ENCODE data around the gene LENG9. TPM values are rescaled to one million over a fixed set of nuclear protein-coding genes. Genes with fewer than 3 reads are reported as not detected.

Gene LENG9
- total RNA-seq, 1 experiment from 2014 or later = 4.2 TPM

- POLR2A ChIA-PET (ENCODE audit: low non-redundant PET) = no interaction called here
- H3K9me3 ChIP-seq (ENCODE audit: low read depth, low read length, poor library complexity, severe bottlenecking) = no peaks in the 10 kb centered on the region
- no peaks in the 10 kb centered on the region for H3K36me3 ChIP-seq (ENCODE audit: insufficient read depth, low read length, poor library complexity, severe bottlenecking)
- H3K27me3 ChIP-seq (replicated peaks; ENCODE audit: insufficient read depth, low read depth, low read length, poor library complexity) = no peaks in the 10 kb centered on the region
- H3K27ac ChIP-seq (ENCODE audit: low read depth, low read length, poor library complexity, severe bottlenecking) = no peak overlapping the region
- CTCF ChIA-PET = interaction anchor here (0.7 kb wide), 1 partner anchor 12 kb away, joined by 8 read pairs; the partner anchor contains the start of gene LENG8
- BruUV-seq (replicated peaks) = no TSS peak
- no peak for TF ChIP-seq EZH2 (IDR thresholded peaks at IDR 0.05; ENCODE audit: borderline replicate concordance, low read depth, low read length, poor library complexity, severe bottlenecking)
- TF ChIP-seq CTCF (conservative IDR thresholded peaks at IDR 0.05; ENCODE audit: low read depth, low read length) = no peak
- DNase-seq (ENCODE audit: low spot score) = no peak
- peaks cover under 1% of the 10 kb centered on the region for H3K4me1 ChIP-seq (ENCODE audit: insufficient read depth, low read length, poor library complexity, severe bottlenecking)
- H3K4me3 ChIP-seq (ENCODE audit: low read depth, low read length, poor library complexity, severe bottlenecking) = no peak overlapping the region
- intact Hi-C loops (cut with micrococcal nuclease; ENCODE audit: unreplicated experiment) = no loop called here
Measured at GRCh38 chr19:54436628-54437252, 26.8 kb downstream of the LENG9 start.

GRCh38 chr19:54436031-54436523, 27.5 kb downstream of the LENG9 start:
- CTCF ChIA-PET = no interaction called here
- no peak for DNase-seq (ENCODE audit: low spot score)
- no peaks in the 10 kb centered on the region for H3K27me3 ChIP-seq (replicated peaks; ENCODE audit: insufficient read depth, low read depth, low read length, poor library complexity)
- POLR2A ChIA-PET (ENCODE audit: low non-redundant PET) = no interaction called here
- no peak overlapping the region for H3K27ac ChIP-seq (ENCODE audit: low read depth, low read length, poor library complexity, severe bottlenecking)
- no peaks in the 10 kb centered on the region for H3K36me3 ChIP-seq (ENCODE audit: insufficient read depth, low read length, poor library complexity, severe bottlenecking)
- intact Hi-C loops (cut with micrococcal nuclease; ENCODE audit: unreplicated experiment) = no loop called here
- TF ChIP-seq CTCF (conservative IDR thresholded peaks at IDR 0.05; ENCODE audit: low read depth, low read length) = no peak
- TF ChIP-seq EZH2 (IDR thresholded peaks at IDR 0.05; ENCODE audit: borderline replicate concordance, low read depth, low read length, poor library complexity, severe bottlenecking) = no peak
- peaks cover 7% of the 10 kb centered on the region for H3K4me1 ChIP-seq (ENCODE audit: insufficient read depth, low read length, poor library complexity, severe bottlenecking)
- H3K4me3 ChIP-seq (ENCODE audit: low read depth, low read length, poor library complexity, severe bottlenecking) = no peak overlapping the region
- no peaks in the 10 kb centered on the region for H3K9me3 ChIP-seq (ENCODE audit: low read depth, low read length, poor library complexity, severe bottlenecking)
- no TSS peak for BruUV-seq (replicated peaks)

- CTCF ChIA-PET = no interaction called here
- BruUV-seq (replicated peaks) = no TSS peak
- no peak overlapping the region for H3K4me3 ChIP-seq (ENCODE audit: low read depth, low read length, poor library complexity, severe bottlenecking)
Measured at GRCh38 chr19:54435551-54436016, 28.0 kb downstream of the LENG9 start.

More at GRCh38 chr19:54435551-54436016, 28.0 kb downstream of the LENG9 start:
- no peak for TF ChIP-seq EZH2 (IDR thresholded peaks at IDR 0.05; ENCODE audit: borderline replicate concordance, low read depth, low read length, poor library complexity, severe bottlenecking)
- TF ChIP-seq CTCF (conservative IDR thresholded peaks at IDR 0.05; ENCODE audit: low read depth, low read length) = no peak
- no peaks in the 10 kb centered on the region for H3K9me3 ChIP-seq (ENCODE audit: low read depth, low read length, poor library complexity, severe bottlenecking)
- H3K27me3 ChIP-seq (replicated peaks; ENCODE audit: insufficient read depth, low read depth, low read length, poor library complexity) = no peaks in the 10 kb centered on the region
- H3K4me1 ChIP-seq (ENCODE audit: insufficient read depth, low read length, poor library complexity, severe bottlenecking) = peaks cover 10% of the 10 kb centered on the region
- intact Hi-C loops (cut with micrococcal nuclease; ENCODE audit: unreplicated experiment) = no loop called here
- DNase-seq (ENCODE audit: low spot score) = no peak
- H3K27ac ChIP-seq (ENCODE audit: low read depth, low read length, poor library complexity, severe bottlenecking) = no peak overlapping the region
- POLR2A ChIA-PET (ENCODE audit: low non-redundant PET) = no interaction called here
- no peaks in the 10 kb centered on the region for H3K36me3 ChIP-seq (ENCODE audit: insufficient read depth, low read length, poor library complexity, severe bottlenecking)
